Measurements from ENCODE around the gene RREB1.
"Not testable (repeated sequence)": the region's sequence is repeated elsewhere in the genome, so short reads cannot be mapped to it uniquely, and the experiment has no call there.

The RREB1 gene

GRCh38 chr6:7258231-7258763, 150.5 kb downstream of the RREB1 start:
- H3K36me3 ChIP-seq (ENCODE audit: insufficient read depth, low read length), result no peaks in the 10 kb centered on the region
- H3K27me3 ChIP-seq (ENCODE audit: control insufficient read depth in 1 of 2, insufficient read depth in 2 of 2, low read length in 2 of 2), result no peaks in the 10 kb centered on the region
- H3K4me3 ChIP-seq (ENCODE audit: low read depth in 1 of 2, low read length in 2 of 2), result no peak overlapping the region
- peaks cover 17% of the 10 kb centered on the region for H3K4me1 ChIP-seq (ENCODE audit: insufficient read depth, low read length)
- H3K27ac ChIP-seq (ENCODE audit: low read depth, low read length), result no peak overlapping the region
- H3K9ac ChIP-seq (ENCODE audit: low read length), result no peak overlapping the region
- H3K9me3 ChIP-seq (ENCODE audit: low read length), result no peaks in the 10 kb centered on the region

- peak overlapping the region; percentile 50 for H3K9ac ChIP-seq (ENCODE audit: low read length)
Observed at GRCh38 chr6:7260291-7261031, 152.7 kb downstream of the RREB1 start.

GRCh38 chr6:7261032-7261841, 153.5 kb downstream of the RREB1 start:
- H3K27ac ChIP-seq (ENCODE audit: low read depth, low read length), result peak overlapping the region; percentile 16
- no peaks in the 10 kb centered on the region for H3K27me3 ChIP-seq (ENCODE audit: control insufficient read depth in 1 of 2, insufficient read depth in 2 of 2, low read length in 2 of 2)
- H3K4me1 ChIP-seq (ENCODE audit: insufficient read depth, low read length), result peaks cover 13% of the 10 kb centered on the region
- H3K36me3 ChIP-seq (ENCODE audit: insufficient read depth, low read length), result no peaks in the 10 kb centered on the region
- peak overlapping the region; percentile 50 for H3K9ac ChIP-seq (ENCODE audit: low read length)
- H3K4me3 ChIP-seq (ENCODE audit: low read depth in 1 of 2, low read length in 2 of 2), result peak overlapping the region; percentile 78 to 88
- H3K9me3 ChIP-seq (ENCODE audit: low read length), result no peaks in the 10 kb centered on the region

More at GRCh38 chr6:7260291-7261031, 152.7 kb downstream of the RREB1 start:
- Histone ChIP-seq H3K27ac (ENCODE audit: low read depth, low read length) (peak overlapping the region; percentile 16), H3K9me3 (ENCODE audit: low read length) (no peaks in the 10 kb centered on the region), H3K4me1 (ENCODE audit: insufficient read depth, low read length) (peaks cover 13% of the 10 kb centered on the region), H3K36me3 (ENCODE audit: insufficient read depth, low read length) (no peaks in the 10 kb centered on the region), H3K27me3 (ENCODE audit: control insufficient read depth in 1 of 2, insufficient read depth in 2 of 2, low read length in 2 of 2) (no peaks in the 10 kb centered on the region), H3K4me3 (ENCODE audit: low read depth in 1 of 2, low read length in 2 of 2) (peak overlapping the region; percentile 78 to 88)

GRCh38 chr6:7261852-7262461, 154.2 kb downstream of the RREB1 start:
- Histone ChIP-seq H3K4me1 (ENCODE audit: insufficient read depth, low read length) (peaks cover 13% of the 10 kb centered on the region), H3K36me3 (ENCODE audit: insufficient read depth, low read length) (no peaks in the 10 kb centered on the region), H3K9ac (ENCODE audit: low read length) (no peak overlapping the region), H3K27me3 (ENCODE audit: control insufficient read depth in 1 of 2, insufficient read depth in 2 of 2, low read length in 2 of 2) (no peaks in the 10 kb centered on the region), H3K4me3 (ENCODE audit: low read depth in 1 of 2, low read length in 2 of 2) (peak overlapping the region; percentile 78 to 88), H3K9me3 (ENCODE audit: low read length) (no peaks in the 10 kb centered on the region), H3K27ac (ENCODE audit: low read depth, low read length) (peak overlapping the region; percentile 16)

GRCh38 chr6:7262746-7263518, 155.2 kb downstream of the RREB1 start:
- Histone ChIP-seq H3K9ac (ENCODE audit: low read length) (no peak overlapping the region), H3K4me1 (ENCODE audit: insufficient read depth, low read length) (peaks cover 13% of the 10 kb centered on the region), H3K9me3 (ENCODE audit: low read length) (no peaks in the 10 kb centered on the region), H3K36me3 (ENCODE audit: insufficient read depth, low read length) (no peaks in the 10 kb centered on the region), H3K4me3 (ENCODE audit: low read depth in 1 of 2, low read length in 2 of 2) (no peak overlapping the region), H3K27me3 (ENCODE audit: control insufficient read depth in 1 of 2, insufficient read depth in 2 of 2, low read length in 2 of 2) (no peaks in the 10 kb centered on the region), H3K27ac (ENCODE audit: low read depth, low read length) (no peak overlapping the region)

GRCh38 chr6:7263519-7263805, 155.7 kb downstream of the RREB1 start:
- H3K4me3 ChIP-seq (ENCODE audit: low read depth in 1 of 2, low read length in 2 of 2); H3K9me3 ChIP-seq (ENCODE audit: low read length); H3K27me3 ChIP-seq (ENCODE audit: control insufficient read depth in 1 of 2, insufficient read depth in 2 of 2, low read length in 2 of 2); H3K27ac ChIP-seq (ENCODE audit: low read depth, low read length); H3K9ac ChIP-seq (ENCODE audit: low read length); H3K36me3 ChIP-seq (ENCODE audit: insufficient read depth, low read length): not testable (repeated sequence)
- peaks cover 13% of the 10 kb centered on the region for H3K4me1 ChIP-seq (ENCODE audit: insufficient read depth, low read length)

GRCh38 chr6:7264041-7264440, 156.3 kb downstream of the RREB1 start:
- Histone ChIP-seq H3K27ac (ENCODE audit: low read depth, low read length) (no peak overlapping the region), H3K9ac (ENCODE audit: low read length) (no peak overlapping the region), H3K4me3 (ENCODE audit: low read depth in 1 of 2, low read length in 2 of 2) (no peak overlapping the region), H3K36me3 (ENCODE audit: insufficient read depth, low read length) (no peaks in the 10 kb centered on the region), H3K4me1 (ENCODE audit: insufficient read depth, low read length) (peaks cover 13% of the 10 kb centered on the region), H3K27me3 (ENCODE audit: control insufficient read depth in 1 of 2, insufficient read depth in 2 of 2, low read length in 2 of 2) (no peaks in the 10 kb centered on the region), H3K9me3 (ENCODE audit: low read length) (no peaks in the 10 kb centered on the region)

- Histone ChIP-seq H3K27me3 (ENCODE audit: control insufficient read depth in 1 of 2, insufficient read depth in 2 of 2, low read length in 2 of 2) (no peaks in the 10 kb centered on the region), H3K27ac (ENCODE audit: low read depth, low read length) (no peak overlapping the region), H3K4me3 (ENCODE audit: low read depth in 1 of 2, low read length in 2 of 2) (no peak overlapping the region), H3K9me3 (ENCODE audit: low read length) (no peaks in the 10 kb centered on the region), H3K4me1 (ENCODE audit: insufficient read depth, low read length) (peaks cover 13% of the 10 kb centered on the region), H3K9ac (ENCODE audit: low read length) (no peak overlapping the region), H3K36me3 (ENCODE audit: insufficient read depth, low read length) (no peaks in the 10 kb centered on the region)
Observed at GRCh38 chr6:7264686-7265384, 157.1 kb downstream of the RREB1 start.

- not testable (repeated sequence) for H3K9ac ChIP-seq (ENCODE audit: low read length); H3K4me3 ChIP-seq (ENCODE audit: low read depth in 1 of 2, low read length in 2 of 2); H3K36me3 ChIP-seq (ENCODE audit: insufficient read depth, low read length); H3K27me3 ChIP-seq (ENCODE audit: control insufficient read depth in 1 of 2, insufficient read depth in 2 of 2, low read length in 2 of 2); H3K27ac ChIP-seq (ENCODE audit: low read depth, low read length); H3K9me3 ChIP-seq (ENCODE audit: low read length)
- H3K4me1 ChIP-seq (ENCODE audit: insufficient read depth, low read length), result peaks cover 12% of the 10 kb centered on the region
Observed at GRCh38 chr6:7265385-7265726, 157.6 kb downstream of the RREB1 start.

- Histone ChIP-seq H3K4me1 (ENCODE audit: insufficient read depth, low read length) (peaks cover under 1% of the 10 kb centered on the region), H3K27me3 (ENCODE audit: control insufficient read depth in 1 of 2, insufficient read depth in 2 of 2, low read length in 2 of 2) (no peaks in the 10 kb centered on the region), H3K9me3 (ENCODE audit: low read length) (no peaks in the 10 kb centered on the region), H3K9ac (ENCODE audit: low read length) (no peak overlapping the region), H3K36me3 (ENCODE audit: insufficient read depth, low read length) (no peaks in the 10 kb centered on the region), H3K27ac (ENCODE audit: low read depth, low read length) (no peak overlapping the region), H3K4me3 (ENCODE audit: low read depth in 1 of 2, low read length in 2 of 2) (no peak overlapping the region)
Observed at GRCh38 chr6:7267071-7267465, 159.3 kb downstream of the RREB1 start.
